Activated CD4-positive, CD25-positive, alpha-beta regulatory T cell treated with anti-CD3 and anti-CD28 coated beads, Interleukin-2, amount 50 U/mL, for 72 hours (primary cell): Measurements from ENCODE around the gene DES.
"Not testable (repeated sequence)": the region's sequence is repeated elsewhere in the genome, so short reads cannot be mapped to it uniquely, and the experiment has no call there.

Source experiments
- DNase-seq: peaks from one replicate; pipeline ENCODE4 v3.0.0; 2021

DES gene

DNA sequence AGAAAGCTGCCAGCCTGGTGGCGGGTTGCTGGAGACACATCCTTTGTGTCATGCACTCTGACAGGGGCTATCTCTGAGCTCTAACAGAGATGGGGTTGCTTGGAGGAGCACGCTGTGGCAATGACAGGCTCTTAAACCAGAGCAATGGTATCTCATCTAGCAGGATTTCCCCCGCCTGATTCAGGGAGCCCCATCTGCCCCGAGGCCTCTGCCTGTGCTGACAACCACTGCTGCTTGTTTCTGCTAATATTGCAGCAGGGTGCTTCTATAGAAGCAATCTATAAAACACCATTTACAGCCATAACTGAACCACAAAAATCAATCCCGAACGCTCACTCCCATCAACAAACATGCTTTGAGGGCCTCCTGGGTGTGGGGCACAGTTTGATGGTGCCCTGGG, 17.6 kb upstream of the DES start:
- no peak for DNase-seq

DNA sequence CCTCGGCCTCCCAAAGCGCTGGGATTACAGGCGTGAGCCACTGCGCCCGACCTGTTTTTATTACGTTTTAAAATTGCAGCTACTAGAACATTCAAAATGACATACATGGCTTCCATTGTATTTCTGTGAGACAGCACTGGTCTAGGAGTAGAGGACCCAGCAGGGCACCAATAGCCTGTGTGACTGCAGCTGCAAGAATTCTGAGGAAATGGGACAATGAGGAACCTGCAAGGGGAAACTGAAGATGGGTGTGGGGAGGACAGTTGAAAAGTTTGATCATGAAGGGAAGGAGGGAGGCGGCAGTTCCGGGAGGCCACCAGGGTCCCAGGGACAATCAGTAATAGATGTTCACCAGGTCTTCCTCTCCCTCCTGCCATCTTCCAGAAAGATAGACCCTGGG, 16.6 kb upstream of the DES start:
- no peak for DNase-seq

DNA sequence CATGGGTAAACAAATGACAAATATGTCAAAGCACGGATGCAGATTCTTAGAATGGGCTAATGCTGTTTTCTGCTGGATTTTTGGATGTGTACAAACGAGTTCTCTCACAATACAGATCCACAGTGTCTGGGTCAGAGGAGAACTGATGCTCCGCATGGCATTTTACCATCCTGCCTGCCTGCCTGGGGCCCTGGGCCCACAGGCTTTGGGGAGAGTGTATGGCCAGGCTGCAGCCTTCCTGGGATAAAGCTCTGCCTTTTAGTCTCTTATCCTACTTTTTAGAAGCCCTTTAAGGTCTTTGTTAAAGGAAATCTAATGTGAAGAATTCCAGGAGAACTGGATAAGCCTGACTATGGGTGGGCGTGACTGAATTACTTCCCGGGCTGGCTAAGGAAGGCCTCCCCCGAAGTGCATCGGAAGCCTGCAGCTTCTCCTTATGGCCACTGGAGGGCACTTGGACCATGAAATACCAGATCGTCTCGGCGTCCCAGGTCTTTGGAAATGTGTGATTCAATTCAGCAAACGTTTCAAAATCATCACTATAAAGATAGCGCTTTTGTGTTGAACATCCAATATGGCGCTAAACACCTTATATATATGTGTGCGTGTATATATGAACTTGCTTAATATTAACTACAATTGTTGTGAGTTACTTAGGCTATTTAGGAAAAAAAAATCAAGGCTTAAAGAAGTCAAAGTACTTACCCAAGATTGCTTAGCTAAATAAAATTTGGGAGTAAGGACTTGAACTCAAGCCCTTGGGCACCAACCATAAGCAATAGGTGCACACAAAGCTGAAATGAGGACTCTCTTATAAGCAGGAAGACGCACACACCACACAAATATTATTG, 15.3 kb upstream of the DES start:
- no peak for DNase-seq

DNA sequence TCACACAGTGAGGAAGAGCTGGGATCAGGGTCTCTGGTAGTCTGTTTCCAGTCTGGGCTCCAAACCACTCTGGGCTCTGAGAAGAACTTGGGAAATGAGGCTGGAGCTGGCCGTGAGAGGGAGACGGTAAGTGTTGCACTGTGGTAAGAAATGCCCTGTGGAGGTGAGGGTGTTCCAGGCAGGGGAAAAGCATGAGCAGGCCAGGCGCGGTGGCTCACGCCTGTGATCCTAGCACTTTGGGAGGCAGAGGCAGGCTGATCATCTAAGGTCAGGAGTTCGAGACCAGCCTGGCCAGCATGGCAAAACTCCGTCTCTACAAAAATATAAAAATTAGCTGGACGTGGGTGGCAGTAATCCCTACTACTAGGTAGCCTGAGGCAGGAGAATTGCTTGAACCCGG, 14.3 kb upstream of the DES start:
- DNase-seq, result no peak

DNA sequence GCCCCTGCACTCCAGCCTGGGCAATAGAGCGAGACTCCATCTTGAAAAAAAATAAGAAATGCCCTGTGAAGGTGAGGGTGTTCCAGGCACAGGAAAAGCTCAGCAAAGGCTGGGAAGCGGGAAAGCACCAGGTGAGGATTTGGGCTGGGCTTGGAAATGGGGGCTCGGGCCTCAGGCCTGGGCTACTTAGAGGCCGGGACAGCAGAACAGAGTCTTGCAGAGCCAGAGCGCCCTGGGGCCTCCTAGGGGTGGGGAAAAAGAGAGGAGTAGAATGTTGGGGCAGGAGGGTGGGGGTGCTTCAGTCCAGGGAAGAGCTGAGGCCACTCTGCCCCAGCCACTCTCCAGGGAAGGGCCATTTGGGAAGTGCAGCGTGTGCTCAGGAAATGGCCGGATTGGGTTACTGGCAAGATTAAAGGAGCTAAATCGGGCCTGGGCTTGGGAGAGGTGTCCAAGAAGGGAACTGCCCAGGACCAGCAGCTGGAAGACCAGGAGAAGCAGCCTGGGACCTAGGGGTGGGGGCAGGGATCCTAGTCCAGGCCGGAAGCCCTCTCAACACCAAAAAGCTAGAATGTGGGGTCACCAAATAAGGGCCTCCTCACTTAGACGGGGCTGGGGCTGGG, 13.8 kb upstream of the DES start:
- no peak for DNase-seq

DNA sequence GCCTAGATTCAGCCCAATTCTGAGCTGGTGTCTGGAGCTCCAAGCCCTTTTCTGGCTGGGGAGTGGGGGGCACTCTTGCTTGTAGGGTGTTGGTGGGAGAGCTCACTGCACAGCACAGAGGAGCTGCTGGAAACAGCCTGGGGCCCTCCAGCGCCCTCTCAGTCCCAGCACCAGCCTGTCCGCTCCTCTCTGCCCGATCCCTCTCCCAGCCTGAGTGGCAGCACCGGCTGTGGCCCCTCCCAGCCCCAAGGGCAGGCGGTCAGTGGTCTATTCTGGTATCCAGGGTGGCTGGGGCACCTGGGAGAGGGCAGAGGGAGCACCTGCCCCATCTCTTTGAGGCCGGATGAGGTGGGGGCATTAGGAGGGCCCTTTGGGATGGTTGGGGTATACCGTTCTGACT, 13.2 kb upstream of the DES start:
- DNase-seq, result no peak

DNA sequence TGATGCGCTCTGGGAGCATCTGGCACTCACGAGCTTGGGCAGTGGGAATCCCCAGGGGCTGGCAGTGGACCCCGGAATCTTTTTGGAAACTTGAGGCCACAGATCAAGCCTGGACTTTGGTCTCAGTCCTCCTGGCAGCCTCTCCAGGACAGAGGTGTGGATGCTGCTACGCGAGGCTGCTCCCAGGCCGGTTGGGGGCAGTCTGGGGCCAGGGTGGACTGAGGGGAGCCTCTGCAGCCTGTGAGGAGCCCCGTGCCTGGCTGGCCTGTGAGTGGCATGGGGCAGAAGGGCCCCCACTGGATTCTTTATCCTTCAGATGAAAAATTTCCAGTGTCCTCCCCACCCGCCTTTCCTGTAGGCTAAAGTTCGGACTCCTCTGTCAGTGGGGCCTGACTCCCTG, 12.7 kb upstream of the DES start:
- DNase-seq, result no peak

DNA sequence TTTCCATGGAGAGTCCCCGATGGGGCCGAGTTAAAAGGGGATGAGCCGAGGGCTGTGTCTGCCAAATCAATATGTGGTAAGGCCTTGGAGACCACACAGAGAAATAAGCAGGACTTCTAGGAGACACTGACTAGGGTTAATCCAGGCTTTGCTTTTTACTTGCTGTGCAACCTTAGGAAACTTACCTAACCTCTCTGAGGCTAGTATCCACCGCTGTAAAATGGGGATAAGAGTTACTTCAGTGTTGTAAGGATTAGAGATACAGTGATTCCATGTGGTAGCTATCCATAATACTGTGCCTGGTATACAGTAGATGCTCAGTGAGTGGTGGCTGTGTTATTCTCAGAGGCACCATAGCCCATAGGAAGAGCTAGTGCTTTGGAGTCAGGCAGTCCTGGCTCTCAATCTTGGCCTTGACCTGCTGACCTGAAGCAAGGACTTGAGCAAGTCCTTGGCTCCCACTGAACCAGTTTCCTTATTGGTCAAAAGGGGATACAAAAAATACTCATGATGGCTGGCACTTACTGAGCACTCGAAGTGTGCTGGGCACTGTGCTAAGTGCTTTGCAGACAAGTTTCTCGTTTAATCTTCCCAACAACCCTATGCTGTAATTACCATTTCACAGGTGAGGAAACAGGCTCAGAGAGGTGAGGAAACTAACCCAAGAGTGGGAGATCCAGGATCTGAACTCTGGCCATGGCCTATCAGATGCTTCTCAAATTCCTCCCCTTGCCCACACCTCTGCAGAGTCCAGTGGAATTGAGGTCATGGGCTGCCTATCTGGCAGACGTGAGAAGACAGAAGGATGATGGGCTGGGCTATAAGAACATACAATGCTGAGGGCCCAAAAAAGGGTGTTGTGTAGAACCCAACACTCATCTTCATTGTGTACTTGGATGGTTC, 12.0 kb upstream of the DES start:
- DNase-seq, result no peak

DNA sequence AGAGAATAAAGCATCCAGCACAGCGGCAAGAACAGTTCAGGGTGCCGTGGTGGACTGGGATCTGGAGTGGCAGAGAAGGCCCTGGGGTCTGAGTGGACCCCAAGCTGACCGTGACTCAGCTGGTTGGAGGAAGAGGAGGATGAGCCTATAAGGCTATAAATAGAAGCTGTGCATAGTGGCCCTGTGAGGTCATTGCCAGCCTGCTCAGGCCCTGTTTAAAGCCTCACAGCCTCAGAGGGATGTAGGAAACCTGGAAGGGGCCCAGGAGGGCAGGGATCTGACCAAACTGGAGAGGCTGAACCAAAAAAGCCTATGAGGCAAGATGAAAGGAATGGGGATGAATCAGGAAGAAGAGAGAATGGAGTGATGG, 11.3 kb upstream of the DES start:
- DNase-seq, result no peak

DNA sequence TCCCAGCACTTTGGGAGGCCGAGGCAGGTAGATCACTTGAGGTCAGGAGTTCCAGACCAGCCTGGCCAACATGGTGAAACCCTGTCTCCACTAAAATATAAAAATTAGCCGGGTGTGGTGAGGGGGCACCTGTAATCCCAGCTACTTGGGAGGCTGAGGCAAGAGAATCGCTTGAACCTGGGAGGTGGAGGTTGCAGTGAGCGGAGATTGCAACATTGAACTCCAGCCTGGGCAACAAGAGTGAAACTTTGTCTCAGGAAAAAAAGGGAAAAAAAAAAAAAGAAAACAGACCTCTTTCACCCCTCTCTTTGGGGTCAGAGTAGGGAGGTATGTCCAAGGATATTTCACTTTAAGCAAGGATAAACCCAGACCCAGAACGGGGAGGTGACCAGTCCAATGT, 10.8 kb upstream of the DES start:
- DNase-seq, result not testable (repeated sequence)

DNA sequence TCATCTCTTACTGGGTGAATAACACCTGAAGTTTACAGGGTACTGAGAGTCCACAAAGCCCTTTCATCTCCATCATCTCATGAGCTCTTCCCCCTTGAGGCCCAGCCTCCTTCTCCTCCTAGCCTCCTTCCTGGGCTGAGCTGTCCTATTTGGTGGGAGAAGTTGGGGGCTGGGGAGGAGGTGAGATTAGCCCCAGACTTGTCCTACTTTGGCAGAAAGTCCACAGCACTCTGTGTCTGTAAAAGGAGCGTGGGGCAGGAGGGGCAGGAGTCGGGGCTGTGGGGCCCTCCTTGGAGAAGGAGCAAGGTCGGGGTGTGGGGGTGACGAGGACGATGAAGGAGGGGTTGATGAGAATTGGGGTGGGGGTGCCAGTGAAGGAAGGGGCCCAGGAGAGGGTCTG, 10.0 kb upstream of the DES start:
- DNase-seq, result no peak

DNA sequence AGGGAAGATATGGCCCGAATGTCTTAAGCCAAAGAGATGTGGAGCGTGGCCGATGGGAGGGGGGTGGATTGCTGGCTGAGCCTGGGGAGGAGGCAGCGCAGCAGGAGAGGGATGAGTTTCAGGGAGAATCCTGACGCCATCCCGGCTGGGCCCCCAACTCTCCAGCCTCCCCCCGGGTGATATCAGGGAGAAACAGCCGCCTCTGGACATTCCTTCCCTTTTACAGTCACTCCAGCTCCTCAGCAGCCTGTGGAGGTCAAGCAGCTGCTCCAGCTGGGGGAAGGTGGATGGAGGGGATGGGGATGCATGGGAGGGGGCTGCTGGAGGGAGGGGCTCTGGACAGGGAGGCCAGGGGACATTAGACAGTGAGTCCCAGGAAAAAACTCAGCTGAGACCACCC, 9.5 kb upstream of the DES start:
- DNase-seq, result no peak

DNA sequence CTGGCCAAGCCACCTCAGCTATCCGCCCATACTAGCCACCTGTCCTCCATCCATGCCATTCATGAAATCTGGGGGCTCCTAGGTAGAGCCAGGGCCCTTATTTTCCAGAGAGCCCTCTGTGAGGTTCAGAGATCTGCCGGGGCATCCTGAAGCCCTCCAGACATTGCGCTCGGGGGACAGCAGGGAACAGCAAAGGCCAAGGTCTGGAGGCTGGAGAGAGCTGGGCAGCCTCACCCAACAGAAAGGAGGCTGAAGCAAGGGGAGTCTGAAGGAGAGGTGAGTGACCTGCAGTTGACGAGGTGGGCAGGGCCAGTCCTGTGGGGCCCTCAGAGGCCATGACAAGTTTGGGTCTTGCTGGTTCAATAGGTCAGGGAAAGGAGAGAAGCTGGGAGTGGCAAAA, 8.6 kb upstream of the DES start:
- DNase-seq, result no peak

DNA sequence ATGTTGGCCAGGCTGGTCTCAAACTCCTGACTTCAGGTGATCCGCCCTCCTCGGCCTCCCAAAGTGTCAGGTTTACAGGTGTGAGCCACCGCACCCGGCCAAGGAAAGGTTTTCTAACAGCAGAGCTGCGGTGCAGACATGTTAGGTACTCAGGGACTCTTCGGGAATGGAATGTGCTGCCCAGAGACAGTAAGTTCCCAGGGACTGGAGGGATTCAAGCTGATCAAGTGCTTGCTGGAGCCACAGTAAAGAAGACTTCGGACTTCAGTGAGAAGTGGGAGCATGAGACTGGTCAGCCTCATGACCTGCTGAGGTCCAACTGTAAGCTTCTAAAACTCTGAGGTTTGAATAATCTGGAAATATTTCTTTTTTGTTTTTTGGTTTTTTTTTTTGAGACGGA, 7.8 kb upstream of the DES start:
- no peak for DNase-seq

DNA sequence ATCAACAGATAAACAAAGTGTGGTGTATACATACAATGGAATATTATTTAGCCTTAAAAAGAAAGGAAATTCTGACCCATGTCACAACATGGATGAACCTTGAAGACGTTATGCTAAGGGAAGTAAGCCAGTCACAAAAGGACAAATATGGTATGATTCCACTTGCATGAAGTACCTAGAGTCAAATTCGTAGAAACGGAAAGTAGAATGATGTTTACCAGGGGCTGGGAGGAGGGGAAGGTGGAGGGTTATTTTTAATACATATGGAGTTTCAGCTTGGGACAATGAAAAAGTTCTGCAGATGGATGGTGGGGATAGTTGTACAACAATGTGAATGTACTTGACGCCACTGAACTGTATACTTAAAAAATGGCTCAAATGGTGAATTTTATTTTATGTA, 3.3 kb upstream of the DES start:
- DNase-seq, result no peak

DNA sequence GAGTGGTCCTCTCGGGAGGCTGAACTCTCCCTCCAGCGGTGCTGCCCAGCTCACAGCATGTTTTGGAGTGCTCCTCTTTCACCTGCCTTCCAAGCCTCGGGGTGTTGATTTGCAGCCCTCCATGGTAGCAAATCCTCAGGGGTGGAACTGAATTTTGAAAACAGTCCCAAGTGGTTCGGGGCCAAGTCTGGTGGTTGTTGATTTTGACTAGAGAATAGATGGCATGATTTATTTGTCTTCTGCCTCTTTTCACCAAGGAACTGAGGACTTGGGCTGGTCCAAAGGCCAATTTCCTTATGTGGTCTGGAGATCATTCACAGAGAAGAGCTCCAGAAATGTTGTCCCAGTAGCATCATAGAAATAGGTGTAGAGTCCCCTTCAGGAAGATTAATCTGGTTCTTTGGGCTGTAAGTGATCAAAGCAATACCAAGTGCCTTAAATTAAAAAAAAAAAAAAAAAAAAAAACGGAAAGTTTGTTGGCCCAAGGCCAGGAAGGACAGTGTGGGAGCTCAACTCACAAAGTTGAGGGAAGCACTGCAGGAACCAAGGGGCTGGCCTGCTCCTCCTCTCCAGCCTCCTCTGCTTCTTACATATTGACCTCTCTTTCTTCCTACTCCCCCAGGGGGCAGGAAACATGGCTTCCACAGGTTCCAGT, 2.5 kb upstream of the DES start:
- DNase-seq, result no peak

DNA sequence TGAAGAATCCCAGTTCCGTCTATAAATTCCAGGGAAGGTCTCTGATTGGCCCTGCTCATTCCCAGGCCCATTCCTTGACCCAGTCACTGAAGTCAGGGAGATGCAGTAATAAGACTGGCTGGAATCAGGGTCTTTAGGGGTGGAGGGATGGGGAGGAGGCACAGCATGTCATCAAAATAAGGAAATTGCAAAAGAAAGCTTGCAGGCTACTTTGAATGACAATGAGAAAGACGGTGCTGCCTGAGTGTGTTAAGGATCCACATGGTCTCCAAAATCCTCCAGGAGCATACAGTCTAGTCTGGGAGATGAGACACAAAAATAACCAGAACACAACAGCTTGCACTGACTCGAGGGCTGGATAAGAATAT, 2.0 kb upstream of the DES start:
- no peak for DNase-seq

DNA sequence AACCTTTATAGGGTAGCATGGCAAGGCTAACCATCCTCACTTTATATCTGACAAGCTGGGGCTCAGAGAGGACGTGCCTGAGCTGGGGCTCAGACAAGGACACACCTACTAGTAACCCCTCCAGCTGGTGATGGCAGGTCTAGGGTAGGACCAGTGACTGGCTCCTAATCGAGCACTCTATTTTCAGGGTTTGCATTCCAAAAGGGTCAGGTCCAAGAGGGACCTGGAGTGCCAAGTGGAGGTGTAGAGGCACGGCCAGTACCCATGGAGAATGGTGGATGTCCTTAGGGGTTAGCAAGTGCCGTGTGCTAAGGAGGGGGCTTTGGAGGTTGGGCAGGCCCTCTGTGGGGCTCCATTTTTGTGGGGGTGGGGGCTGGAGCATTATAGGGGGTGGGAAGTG, 1.2 kb upstream of the DES start:
- DNase-seq, result no peak

DNA sequence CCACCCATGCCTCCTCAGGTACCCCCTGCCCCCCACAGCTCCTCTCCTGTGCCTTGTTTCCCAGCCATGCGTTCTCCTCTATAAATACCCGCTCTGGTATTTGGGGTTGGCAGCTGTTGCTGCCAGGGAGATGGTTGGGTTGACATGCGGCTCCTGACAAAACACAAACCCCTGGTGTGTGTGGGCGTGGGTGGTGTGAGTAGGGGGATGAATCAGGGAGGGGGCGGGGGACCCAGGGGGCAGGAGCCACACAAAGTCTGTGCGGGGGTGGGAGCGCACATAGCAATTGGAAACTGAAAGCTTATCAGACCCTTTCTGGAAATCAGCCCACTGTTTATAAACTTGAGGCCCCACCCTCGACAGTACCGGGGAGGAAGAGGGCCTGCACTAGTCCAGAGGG, 803 bp upstream of the DES start:
- DNase-seq, result no peak

DNA sequence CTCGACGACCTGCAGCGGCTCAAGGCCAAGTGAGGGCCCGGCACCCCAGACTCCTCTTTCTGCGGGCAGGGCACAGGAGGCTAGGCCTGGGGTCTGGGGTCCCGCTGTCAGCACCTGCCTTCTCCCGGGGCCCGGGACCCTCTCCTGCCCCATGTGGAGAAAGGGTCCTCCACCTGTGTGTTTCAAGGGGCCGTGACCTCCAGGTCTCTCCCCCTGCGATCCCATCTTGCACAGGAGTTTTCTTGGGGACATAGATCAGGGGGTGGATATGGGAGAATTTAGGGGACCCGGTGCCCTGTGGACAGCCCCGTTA, 791 bp downstream of the DES start:
- no peak for DNase-seq

DNA sequence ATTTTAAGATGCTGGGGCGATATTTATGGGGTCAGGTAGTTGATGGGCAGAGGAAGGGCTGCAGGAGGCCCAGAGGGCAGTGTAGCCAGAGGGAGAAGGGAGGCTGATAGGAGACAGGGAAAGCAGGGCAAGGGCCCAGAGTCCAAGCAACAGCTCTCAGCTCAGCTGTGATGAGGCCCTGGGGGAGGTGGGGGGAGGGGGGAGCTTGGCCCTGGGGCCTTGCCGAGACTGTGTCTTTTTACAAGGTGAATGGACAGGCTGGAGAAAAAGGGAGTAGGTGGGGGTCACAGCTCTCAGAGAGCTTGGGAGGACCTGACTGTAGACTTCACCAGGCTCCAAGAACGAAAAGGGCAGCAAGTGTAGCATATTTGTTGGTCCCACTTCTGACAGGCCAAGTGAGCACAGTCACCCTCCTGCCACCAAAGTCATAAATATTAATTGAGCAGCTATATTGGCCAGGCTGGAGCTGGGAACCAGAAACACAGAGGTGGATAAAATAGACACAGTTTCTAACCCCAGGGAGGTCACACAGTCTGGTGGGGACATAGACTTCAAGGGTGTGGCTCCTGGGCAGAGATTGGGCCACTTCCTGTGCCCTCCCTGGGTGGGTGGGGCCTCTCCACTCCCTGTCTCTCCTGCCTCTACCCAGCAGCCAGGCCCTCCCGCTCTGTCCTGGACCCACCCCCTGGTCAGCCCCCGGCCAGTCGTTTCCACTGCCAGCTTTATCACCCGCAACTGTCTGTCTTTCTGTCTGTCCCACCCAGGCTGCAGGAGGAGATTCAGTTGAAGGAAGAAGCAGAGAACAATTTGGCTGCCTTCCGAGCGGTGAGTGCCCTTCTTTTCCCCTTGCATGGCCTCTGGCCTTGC, 1.4 kb downstream of the DES start:
- DNase-seq, result no peak

DNA sequence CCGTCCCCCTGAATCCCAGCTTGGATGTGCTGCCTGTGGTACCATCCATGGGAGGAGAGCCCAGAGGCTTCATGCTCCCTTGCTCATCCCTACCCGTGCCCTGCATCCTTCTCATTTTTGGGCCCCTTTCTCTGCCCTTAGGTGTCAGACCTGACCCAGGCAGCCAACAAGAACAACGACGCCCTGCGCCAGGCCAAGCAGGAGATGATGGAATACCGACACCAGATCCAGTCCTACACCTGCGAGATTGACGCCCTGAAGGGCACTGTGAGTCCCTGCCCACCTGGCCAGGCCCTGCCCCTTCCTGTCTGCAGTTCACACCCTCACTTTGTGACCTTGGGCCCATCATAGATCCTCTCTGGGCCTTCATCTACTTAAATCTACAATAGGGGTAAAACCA, 2.5 kb downstream of the DES start:
- DNase-seq, result no peak

DNA sequence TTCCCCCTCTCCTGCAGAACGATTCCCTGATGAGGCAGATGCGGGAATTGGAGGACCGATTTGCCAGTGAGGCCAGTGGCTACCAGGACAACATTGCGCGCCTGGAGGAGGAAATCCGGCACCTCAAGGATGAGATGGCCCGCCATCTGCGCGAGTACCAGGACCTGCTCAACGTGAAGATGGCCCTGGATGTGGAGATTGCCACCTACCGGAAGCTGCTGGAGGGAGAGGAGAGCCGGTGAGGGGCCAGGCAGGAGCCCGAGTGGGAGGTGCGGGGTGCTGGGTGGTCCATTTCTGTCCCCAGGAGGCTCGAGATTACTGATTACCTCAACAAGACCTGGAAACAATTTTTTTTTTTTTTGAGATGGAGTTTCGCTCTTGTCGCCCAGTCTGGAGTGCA, 3.1 kb downstream of the DES start:
- DNase-seq, result no peak
